NCI-H1048 (cell line): Measurements from ENCODE around the gene CENPO.

ENCODE experiments used
- DNase-seq: peaks from one replicate; lab custom pipeline; 2025; lab: John Stamatoyannopoulos, UW

The CENPO gene

DNA sequence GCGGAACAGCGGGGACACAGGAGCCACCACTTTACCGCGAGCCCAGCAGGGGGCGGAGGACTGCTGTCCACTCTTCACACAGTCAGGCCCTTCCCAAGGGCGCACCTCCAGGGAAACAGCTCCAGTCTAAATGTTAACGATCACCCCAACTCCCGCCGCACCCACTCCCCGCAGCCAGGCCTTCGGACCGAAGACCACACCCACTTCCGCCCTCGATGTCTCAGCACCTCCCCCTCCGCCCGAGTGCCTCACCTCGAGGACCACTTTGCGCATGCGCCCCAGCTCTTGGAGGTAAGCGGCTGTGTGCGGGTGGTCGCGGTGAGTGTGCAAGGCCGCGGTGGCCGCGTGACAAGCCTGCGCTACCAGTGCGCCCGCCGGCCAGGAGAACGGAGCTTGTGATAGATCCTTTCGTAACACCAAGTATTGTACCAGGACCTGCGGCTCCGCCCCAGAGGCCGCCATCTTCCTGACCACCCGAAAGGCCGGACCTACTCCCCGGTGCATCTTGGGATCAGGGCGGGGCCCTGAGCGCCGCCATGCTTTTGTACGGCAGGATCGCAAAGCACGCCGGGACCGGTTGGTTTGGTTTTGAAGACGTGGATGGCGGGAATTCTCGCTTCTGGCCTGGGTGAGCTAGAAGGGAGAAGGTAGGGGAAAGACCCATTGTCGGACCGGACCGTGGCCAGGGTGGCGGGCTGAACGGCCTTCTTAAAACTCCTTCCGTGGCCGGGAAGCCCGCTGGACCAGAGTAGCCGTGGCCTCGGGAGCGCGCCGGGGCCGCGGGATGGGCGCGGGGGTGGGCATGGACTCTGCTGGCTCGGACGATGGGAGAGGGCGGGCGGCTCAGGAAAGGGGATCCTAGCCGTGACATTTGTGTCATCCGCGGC, at the start of gene CENPO, which contains the start of gene PTRHD1:
Gene CENPO (plus strand): TSS at position 552 of the 887 bp plus-strand sequence. CDS start 495 bp downstream, outside the sequence.
Gene PTRHD1 (minus strand): TSS at position 518 of the 887 bp plus-strand sequence. CDS start 14 bp downstream, at position 504.
- DNase-seq: peak; percentile 78

DNA sequence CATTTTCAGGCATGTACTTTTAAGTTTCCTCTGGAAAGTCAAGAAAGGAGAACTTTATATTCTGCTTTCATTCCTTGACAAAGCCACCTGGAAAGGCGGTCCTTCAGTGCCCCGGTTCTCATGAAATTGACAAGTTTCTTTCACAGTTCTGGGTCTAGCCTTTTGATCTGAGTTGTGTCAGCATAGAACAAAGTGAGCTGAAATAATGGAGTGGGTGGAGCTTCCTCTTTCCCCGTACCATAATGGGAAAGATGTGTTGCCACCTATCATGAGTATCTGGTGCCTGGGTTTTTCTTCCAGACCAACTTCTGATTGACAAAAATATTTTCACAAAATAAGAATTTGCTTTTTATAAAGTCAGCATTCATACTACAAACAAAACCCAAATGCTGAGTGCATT, 49.3 kb upstream of the CENPO start:
- DNase-seq: no peak

- no peak for DNase-seq
Observed at GRCh38 chr2:24744356-24744755, 48.9 kb upstream of the CENPO start.

DNA sequence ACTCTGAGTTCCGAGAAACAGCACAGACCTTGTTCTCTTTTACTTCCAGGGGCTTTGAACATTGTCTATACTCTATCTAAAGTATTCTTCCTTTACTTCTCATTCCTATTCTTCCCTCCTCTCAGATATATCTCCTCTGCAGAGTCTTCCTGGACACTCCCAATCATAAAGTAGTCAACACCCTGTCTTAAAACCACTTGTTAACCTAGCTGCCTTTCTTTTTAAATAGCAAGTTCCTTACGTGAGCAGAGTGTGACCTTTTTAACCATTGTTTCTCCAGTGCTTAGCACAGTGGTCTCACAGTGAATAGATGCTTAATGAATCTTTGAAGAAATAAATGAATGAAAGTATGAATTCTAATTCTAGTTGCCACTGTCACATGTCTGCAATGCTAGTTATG, 47.4 kb upstream of the CENPO start:
- no peak for DNase-seq

DNA sequence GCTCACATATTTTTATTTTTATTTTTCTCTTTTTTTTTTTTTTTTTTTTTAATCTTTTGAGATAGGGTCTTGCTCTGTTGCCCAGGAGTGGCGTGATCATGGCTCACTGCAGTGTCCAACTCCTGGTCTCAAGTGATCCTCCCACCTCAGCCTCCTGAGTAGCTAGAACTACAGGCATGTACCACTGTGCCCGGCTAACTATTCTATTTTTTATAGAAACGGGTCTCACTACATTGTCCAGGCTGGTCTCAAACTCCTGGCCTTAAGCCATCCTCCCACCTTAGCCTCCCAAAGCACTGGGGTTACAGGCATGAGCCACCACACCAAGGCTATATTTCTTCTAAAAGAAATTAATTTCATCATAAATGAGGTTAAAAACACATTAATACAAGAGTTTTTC, 45.9 kb upstream of the CENPO start:
- no peak for DNase-seq

DNA sequence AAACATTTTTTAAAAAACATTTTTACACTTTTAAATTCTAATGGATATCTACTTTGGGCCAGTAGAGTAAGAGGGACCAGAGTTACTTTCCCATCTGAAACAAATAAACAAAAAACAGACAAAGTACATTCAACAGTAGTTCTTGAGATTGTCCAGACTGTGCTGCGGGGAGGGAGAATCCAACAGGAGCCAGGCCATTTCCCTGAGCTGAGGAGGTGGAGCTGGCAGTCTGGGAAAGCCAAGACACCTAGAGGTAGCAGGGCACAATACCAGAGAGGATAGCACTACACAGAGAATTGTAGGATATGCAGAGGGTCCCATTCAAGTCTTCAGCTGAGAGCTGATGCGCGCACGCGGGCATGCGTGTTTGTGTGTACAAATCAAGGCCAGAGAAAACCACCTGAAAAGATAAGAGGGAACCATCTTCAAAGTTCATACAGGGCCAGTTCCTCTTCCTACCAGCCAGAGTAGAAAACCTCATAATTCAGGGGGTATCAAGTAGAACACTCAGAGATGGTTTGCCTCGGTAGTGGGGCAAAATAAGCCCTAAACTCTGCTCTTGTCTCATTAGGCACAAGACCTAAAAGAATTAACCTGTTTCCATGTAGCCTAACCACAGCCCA, 44.0 kb upstream of the CENPO start:
- DNase-seq: no peak

DNA sequence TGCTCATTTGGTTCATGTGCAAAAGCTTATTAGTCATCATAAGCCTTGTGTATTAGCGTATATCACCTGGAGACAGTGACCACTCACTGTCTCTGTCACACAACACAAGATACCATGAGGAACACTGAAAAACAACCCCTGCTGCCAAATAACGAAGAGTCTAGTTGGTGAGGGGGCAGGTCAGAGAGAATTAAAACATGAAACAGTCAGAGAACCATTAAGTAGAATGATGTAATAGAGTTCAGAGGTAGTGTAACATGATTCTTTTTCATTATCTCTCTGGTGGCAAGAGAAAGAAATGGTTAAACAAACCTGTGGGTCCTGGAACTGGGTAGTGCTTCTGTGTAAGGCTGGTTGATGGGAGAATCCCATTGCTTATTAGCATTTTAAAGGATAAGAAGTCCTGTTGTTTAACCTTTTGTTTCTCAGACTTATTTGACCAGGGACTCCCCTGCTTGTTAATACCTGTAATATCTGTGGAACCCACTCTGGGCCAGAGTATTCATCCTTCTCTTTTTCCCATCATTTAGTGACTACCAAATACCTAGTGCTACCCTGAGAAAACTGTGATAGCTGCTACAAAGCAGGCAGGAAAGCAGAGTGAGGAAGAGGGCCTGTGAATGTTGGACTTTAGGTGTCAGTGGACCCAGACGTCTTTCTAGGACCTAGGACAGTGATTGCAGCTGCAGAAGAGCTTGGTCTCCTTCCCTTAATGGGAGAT, 38.1 kb upstream of the CENPO start:
- no peak for DNase-seq

DNA sequence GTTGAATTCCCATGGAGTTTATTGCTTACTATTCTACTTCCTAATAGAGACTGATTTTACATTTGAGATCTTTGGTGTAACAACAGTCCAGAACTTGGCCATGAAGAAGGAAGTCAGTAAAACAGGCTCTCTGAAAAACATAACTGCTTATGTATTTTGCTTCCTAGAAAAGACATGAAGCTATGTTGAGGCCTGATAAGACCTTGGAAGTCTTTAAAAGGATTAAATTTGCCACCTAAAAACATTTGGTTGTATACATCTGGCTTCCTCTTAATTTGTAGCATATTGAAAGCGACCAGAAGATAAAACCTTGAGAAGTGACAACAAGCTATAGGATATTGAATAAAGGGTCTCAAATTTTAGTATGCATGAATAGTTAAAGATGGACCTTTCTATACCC, 36.4 kb upstream of the CENPO start:
- DNase-seq: no peak

DNA sequence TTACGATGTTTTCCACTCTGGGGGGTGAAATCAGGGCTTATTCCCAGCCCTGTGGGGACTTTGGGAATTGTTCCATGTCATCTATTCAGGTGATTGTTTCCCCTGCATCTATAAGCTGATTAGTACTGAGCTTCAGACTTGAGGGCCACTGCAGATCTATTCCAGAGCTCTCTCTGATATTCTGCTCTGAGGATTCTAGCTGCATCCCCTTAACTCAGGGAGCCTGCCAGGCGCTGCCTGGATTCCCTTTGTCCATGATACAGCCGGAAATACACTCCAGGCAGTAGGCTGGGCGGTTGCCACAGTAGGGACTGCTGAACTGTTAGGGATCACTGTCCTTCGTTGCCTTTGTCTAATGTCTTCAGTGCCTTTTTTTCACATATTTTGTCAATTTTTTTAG, 31.4 kb upstream of the CENPO start:
- DNase-seq: no peak

DNA sequence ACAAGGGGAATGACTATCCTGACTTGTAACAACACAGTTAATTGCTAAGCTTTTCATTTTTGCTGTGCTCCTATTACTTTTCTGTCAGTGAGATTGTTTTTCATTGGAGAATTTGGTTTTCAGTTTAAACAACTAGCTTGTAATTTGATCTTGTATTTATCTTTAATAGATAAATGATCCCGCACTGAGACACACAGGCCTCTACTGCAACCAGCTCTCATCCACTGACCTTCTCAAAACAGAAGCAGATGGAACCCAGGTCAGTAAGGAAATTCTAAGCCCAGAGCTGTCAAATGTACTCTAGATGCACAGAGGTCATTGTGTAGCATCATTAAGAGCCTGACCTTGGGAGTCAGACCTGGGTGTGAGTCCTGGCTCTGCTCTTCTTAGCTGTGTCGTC, 30.7 kb upstream of the CENPO start:
- DNase-seq: no peak

- DNase-seq: no peak
Observed at GRCh38 chr2:24763843-24764242, 29.4 kb upstream of the CENPO start.

DNA sequence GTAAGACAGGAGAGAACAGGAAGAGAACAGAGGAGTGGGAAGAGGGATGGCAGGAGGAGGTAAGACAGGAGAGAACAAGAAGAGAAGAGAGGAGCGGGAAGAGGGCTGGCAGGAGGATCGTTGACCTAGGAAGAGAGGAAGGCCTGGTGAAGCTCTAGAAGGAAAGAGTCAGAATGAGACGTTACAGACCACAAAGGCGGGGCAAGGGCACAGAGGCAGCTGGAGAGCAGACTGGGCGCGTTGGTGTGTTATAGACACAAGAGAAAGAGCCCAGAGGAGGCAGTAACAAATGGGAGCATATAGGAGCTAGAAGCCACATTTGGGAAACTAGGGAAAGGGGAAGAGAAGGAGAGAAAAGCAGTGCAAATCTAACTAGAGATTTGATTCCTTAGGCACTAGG, 26.6 kb upstream of the CENPO start:
- DNase-seq: no peak

DNA sequence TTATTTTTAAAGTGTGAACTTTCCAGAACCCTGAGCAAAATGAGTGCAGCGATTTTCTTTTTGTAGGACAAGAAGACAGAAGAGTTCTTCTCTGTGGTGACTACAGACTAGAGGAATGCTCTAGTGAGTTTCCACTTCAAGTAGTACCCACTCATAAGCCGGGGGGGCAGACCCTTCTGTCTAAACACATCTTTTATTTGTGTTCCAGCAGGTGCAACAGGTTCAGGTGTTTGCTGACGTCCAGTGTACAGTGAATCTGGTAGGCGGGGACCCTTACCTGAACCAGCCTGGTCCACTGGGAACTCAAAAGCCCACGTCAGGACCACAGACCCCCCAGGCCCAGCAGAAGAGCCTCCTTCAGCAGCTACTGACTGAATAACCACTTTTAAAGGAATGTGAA, 25.2 kb upstream of the CENPO start:
- DNase-seq: no peak

- DNase-seq: no peak
Observed at GRCh38 chr2:24768601-24769000, 24.6 kb upstream of the CENPO start.

DNA sequence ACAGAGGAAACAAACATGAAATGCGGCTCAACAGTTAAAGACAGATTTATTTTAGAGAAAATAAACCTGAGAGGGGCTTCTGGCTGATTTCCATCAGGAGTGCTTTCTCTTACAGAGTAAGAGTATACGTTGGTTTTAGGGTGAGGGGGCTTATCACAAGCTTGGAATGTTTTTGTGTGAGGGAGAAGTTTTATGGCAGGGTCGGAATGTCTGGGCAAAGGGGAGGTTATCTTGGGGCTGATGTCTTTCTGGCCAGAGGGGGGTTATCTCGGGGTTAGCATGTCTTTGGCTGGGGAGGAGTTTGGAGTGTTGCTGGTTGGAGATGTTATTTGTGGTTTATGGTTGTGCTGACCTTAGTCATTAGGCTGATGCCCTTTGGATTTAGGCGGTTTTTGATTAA, 22.2 kb upstream of the CENPO start:
- DNase-seq: no peak

DNA sequence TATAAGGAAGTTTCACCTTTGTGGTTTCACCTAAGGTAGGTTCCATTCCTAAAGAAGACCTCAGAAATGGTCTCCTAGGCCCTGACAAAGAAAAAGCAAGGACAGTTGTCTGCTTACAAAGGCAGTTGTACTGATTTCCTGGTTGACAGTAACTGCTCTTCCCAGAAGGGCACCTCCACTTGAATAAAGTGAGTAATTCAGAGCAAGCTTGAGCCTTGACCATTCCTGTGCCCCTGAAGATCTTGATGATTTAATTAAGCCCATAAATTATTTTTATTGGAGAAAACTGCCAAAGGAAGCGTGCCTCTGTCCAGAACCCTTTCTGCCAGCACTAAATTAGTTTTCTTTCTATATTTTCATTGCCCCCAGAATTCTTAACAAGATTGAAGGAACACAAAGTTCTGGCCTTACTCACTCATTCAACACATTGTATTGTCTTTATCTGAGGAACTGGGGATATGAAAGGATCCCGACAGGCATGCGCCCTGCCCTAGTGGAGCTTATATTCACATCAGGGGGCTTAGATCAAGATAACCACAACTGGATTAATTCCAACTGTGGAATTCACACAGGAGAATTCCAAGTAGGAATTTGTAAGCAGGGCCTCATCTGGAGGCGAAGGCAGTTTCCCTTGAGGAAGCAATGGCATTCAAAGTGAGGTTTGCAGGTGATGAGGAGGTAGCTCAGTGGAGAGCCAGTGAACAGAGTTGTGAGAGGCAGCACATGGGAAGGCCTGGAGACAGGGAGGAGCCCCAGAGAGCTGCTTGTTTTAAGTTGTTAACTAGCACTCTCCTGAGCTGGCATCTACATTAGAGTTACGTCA, 21.2 kb upstream of the CENPO start:
- no peak for DNase-seq

DNA sequence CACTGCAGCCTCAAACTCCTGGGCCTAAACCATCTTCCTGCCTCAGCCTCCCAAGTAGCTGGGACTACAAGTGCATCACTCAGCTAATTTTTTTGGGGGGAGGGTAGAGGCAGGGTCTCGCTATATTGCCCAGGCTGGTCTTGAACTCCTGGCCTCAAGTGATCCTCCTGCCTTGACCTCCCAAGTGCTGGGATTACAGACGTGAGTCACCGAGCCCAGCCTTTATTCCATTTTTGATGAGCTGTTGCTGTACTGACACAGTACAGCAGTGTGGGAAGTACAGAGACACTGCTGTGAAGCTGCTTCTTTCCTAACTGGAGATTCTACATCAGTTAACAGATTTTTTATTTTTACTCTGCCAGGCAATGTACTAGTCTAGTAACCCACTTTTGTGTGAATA, 18.9 kb upstream of the CENPO start:
- no peak for DNase-seq

- no peak for DNase-seq
Observed at GRCh38 chr2:24779116-24779515, 14.1 kb upstream of the CENPO start.

DNA sequence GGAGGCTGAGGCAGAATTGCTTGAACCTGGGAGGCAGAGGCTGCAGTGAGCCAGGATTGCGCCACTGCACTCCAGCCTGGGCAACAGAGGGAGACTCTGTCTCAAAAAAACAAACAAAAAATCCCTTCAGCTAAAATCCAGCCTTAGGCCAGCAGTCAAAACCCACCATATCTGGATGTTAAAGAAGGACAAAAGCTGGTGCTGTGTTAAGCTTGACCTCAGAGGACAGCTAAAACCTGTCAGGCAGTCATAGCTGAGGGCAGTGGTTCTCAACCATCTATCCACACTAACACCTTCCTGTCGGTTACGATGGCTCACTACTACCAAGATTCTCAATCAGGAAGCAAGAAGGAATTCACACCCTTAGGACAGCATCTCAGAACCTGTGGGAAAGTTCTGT, 9.6 kb upstream of the CENPO start:
- no peak for DNase-seq

DNA sequence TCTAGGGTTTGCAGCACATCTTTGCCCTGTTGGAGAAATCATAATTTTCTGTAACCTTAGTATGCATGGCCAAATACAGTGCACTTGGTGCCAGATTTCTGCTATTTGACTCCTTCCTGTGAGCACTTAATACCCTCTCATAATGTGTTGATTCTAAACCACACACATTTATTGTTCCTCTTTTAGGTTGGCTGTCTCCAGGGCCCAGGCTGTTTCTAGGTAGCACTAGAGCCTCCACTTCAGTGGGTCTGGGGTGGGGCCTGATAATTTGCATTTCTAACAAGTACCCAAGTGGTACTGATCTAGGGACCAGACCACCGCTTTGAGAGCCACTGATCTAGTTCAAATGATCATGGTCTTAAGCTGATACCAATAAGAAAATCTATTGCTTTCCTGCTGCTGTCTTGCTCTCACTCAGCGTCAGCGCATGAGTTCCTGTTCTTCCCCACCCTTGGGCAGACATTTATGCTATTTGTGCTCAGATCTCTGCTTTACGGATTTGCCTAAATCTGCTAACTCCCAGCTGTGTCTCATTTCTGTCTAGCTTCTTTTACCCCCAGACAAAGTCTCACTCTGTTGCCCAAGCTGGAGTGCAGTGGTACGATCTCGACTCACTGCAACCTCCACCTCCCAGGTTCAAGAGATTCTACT, 7.4 kb upstream of the CENPO start:
- no peak for DNase-seq

DNA sequence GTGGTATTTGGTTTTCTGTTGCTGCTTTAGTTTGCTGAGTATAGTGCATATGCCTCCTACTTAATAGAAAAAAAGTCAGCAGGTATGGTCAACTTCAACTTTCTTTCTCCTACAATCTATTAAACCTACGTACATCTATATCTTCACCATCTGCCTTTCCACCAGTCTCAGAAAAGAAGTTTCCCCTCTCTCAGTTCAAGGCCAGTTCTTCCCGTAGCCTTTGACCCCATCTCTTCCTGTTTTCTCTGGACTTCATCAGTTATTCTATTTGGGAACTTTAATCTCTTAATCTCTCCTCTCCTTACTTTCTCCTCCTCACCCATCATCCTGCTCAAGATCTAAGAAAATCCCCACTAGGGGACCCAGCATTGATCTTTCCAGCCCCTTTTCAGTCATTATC, 5.7 kb upstream of the CENPO start:
- no peak for DNase-seq
